Suprapubic skin (tissue), 4 donors: Measurements from ENCODE around the gene C6orf118. TPM values are rescaled to one million over a fixed set of nuclear protein-coding genes. Genes with fewer than 3 reads are reported as not detected.

Experiments used
- DNase-seq, 2 donors: peaks; one replicate each; pipeline ENCODE4 v3.0.0-alpha.2; 2019; ENCODE audit warnings: low spot score in 2 of 2
- H3K27ac ChIP-seq: fragments of 200-600 bp; sonication (generic); one replicate; pipeline ENCODE4 v1.5.1; 2019
- H3K27me3 ChIP-seq: fragments of 200-600 bp; sonication (generic); one replicate; pipeline ENCODE4 v1.5.1; 2019
- H3K36me3 ChIP-seq: fragments of 200-600 bp; sonication (generic); one replicate; pipeline ENCODE4 v1.5.1; 2019
- H3K4me1 ChIP-seq: fragments of 200-600 bp; sonication (generic); one replicate; pipeline ENCODE4 v1.5.1; 2019
- H3K4me3 ChIP-seq: fragments of 200-600 bp; sonication (generic); one replicate; pipeline ENCODE4 v1.5.1; 2019; ENCODE audit warnings: mild to moderate bottlenecking
- H3K9me3 ChIP-seq: fragments of 200-600 bp; sonication (generic); one replicate; pipeline ENCODE4 v1.5.1; 2019
- CTCF ChIP-seq, 2 donors: fragments of 200-600 bp in 1 of 2; fragments of 450-650 bp in 1 of 2; sonication (generic) in 1 of 2; IDR thresholded peaks; one replicate each; pipeline ENCODE4 v1.5.1; 2016 to 2019; ENCODE audit warnings: antibody characterized with exemption in 2 of 2, mild to moderate bottlenecking in 1 of 2, moderate library complexity in 1 of 2
- EP300 ChIP-seq: sonication (generic); formaldehyde crosslinking; IDR thresholded peaks from one replicate; pipeline ENCODE4 v1.6.1; 2017; ENCODE audit warnings: antibody characterized with exemption
- POLR2A ChIP-seq, 2 donors: fragments of 450-650 bp; IDR thresholded peaks; one replicate each; pipeline ENCODE4 v1.6.1; 2017; ENCODE audit warnings: antibody characterized with exemption in 2 of 2, mild to moderate bottlenecking in 2 of 2, moderate library complexity in 2 of 2
- POLR2AphosphoS5 ChIP-seq, 3 donors: sonication (generic); formaldehyde crosslinking; IDR thresholded peaks; one replicate each; pipeline ENCODE4 v1.6.1; 2017; ENCODE audit warnings: antibody characterized with exemption in 3 of 3
- WGBS: methylation state at CpG from one replicate; pipeline ENCODE4 v1.1.5; 2018; 5-methylcytosine and 5-hydroxymethylcytosine counted together
- total RNA-seq, 4 donors: library from RNA; depleted of rRNA; stranded (reverse); fragments of >200 nt; gene quantifications; one replicate each; pipeline ENCODE4 v1.1.0, GENCODE V29; 2016

C6orf118 gene
- total RNA-seq, 4 donors from 2014 or later, result not detected

- H3K4me1 ChIP-seq, result no peaks in the 10 kb centered on the region
- H3K27me3 ChIP-seq, result no peaks in the 10 kb centered on the region
- 89% methylated on average over 3 of the region's 3 CpGs for WGBS
- no peak for DNase-seq
- H3K27ac ChIP-seq, result no peak overlapping the region
- TF ChIP-seq CTCF (IDR thresholded peaks at IDR 0.05) (no peak), EP300 (no peak), POLR2AphosphoS5 (IDR thresholded peaks at IDR 0.05) (no peak), POLR2A (IDR thresholded peaks at IDR 0.05) (no peak)
- H3K36me3 ChIP-seq, result no peaks in the 10 kb centered on the region
- H3K4me3 ChIP-seq, result no peak overlapping the region
- H3K9me3 ChIP-seq, result peaks cover 7% of the 10 kb centered on the region
These were observed 11.7 kb upstream of the C6orf118 start for GRCh38 chr6:165321150-165321549.

DNA sequence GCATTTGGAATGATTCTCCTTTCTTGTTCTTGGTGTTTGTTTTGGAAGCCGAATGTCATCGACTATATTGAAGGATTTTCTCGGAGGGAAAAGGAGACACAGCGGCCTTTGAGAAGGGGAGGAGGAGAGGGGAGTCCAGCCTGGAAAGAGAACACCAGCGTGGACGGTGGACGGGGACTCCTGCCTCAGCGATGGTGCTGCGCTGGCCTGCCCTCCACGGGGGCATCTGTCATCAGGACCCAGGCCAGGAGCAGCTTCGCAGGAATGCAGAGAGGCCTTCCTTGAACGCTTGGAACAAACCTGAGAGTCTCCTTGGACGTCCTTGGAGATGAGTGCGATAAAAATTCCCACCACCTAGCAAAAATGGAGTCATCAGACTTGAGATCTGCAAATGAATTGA is 8.3 kb upstream of the C6orf118 start:
- Histone ChIP-seq H3K27ac (no peak overlapping the region), H3K36me3 (no peaks in the 10 kb centered on the region), H3K4me3 (no peak overlapping the region), H3K9me3 (peaks cover 7% of the 10 kb centered on the region), H3K4me1 (no peaks in the 10 kb centered on the region), H3K27me3 (no peaks in the 10 kb centered on the region)
- TF ChIP-seq CTCF (IDR thresholded peaks at IDR 0.05), result no peak
- TF ChIP-seq POLR2AphosphoS5 (IDR thresholded peaks at IDR 0.05), result no peak
- no peak for TF ChIP-seq POLR2A (IDR thresholded peaks at IDR 0.05)
- no peak for TF ChIP-seq EP300
- 86% methylated on average over 14 of the region's 14 CpGs for WGBS
- DNase-seq, result no peak

GRCh38 chr6:165306955-165307354 is 2.5 kb downstream of the C6orf118 start:
- 84% methylated on average over 3 of the region's 3 CpGs for WGBS
- TF ChIP-seq CTCF (IDR thresholded peaks at IDR 0.05) (no peak), POLR2A (IDR thresholded peaks at IDR 0.05) (no peak), EP300 (no peak), POLR2AphosphoS5 (IDR thresholded peaks at IDR 0.05) (no peak)
- no peak for DNase-seq
- Histone ChIP-seq H3K27ac (no peak overlapping the region), H3K4me1 (peaks cover 6% of the 10 kb centered on the region), H3K27me3 (no peaks in the 10 kb centered on the region), H3K4me3 (no peak overlapping the region), H3K36me3 (no peaks in the 10 kb centered on the region), H3K9me3 (no peaks in the 10 kb centered on the region)

GRCh38 chr6:165301372-165302246 is 7.8 kb downstream of the C6orf118 start:
- Histone ChIP-seq H3K9me3 (peaks cover 6% of the 10 kb centered on the region), H3K4me3 (no peak overlapping the region), H3K36me3 (no peaks in the 10 kb centered on the region), H3K27me3 (peaks cover 3% of the 10 kb centered on the region), H3K4me1 (no peaks in the 10 kb centered on the region), H3K27ac (no peak overlapping the region)
- WGBS, result 94% methylated on average over 30 of the region's 38 CpGs
- TF ChIP-seq POLR2A (IDR thresholded peaks at IDR 0.05) (no peak), EP300 (no peak), CTCF (IDR thresholded peaks at IDR 0.05) (no peak), POLR2AphosphoS5 (IDR thresholded peaks at IDR 0.05) (no peak)
- no peak for DNase-seq

DNA sequence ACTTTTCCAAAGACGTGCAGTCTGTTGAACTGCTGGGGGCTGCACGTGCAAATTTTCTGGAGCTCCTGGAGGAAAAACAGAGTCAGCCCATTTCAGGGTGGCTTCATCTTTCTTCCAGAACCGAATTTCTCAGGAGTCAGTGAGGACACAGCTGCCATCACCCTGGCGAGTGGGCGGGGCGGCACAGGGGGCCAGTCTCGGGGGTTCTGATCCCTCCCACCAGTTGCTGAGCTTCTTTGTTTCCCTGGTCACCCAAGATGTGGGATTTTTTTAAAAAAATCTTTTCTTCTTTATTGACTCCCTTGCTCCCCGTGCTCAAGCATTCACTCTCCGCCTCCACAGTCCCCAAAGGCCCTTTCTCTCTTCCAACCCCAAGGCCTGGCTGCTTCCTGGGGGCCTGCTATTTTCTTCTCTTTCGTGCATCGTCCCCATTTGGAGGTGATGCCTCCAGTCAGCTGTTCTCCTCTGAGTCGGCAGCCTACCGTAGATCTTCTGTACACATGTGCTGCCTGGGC is 8.9 kb downstream of the C6orf118 start:
- 74% methylated on average over 13 of the region's 13 CpGs for WGBS
- Histone ChIP-seq H3K27me3 (peaks cover 3% of the 10 kb centered on the region), H3K36me3 (no peaks in the 10 kb centered on the region), H3K4me3 (no peak overlapping the region), H3K27ac (no peak overlapping the region), H3K9me3 (peaks cover 6% of the 10 kb centered on the region), H3K4me1 (no peaks in the 10 kb centered on the region)
- DNase-seq, result no peak
- TF ChIP-seq POLR2A (IDR thresholded peaks at IDR 0.05), result no peak
- TF ChIP-seq CTCF (IDR thresholded peaks at IDR 0.05), result no peak
- TF ChIP-seq POLR2AphosphoS5 (IDR thresholded peaks at IDR 0.05), result no peak
- no peak for TF ChIP-seq EP300
